A204.1 (cell line): ENCODE results near the gene IMMT.

Source experiments
- FAIRE-seq: peaks from 2 replicates; lab custom pipeline; 2012; peaks lifted over from hg19 to GRCh38; lab: Jason Lieb, UNC

Gene IMMT

DNA sequence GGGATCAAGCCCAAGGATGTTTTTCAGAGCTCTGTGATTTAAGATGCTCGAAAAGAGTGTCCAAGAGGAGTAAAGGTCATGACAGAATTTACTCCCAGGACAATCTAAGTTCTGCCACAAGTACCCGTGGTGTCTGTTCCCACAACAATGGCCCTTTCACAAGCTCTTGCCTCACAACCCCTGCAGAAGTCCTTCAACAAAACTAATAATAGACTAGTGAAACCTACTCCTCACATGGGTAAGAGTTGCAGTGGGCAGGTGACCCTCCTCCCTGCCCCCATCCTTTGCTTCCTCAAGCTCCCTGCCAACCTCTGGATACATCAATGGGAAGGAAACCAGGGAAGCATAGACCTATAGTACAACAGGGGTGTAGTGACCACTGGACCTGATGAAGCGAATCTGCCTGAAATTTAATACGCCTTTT lies 54.3 kb downstream of the IMMT start:
- no peak for FAIRE-seq

DNA sequence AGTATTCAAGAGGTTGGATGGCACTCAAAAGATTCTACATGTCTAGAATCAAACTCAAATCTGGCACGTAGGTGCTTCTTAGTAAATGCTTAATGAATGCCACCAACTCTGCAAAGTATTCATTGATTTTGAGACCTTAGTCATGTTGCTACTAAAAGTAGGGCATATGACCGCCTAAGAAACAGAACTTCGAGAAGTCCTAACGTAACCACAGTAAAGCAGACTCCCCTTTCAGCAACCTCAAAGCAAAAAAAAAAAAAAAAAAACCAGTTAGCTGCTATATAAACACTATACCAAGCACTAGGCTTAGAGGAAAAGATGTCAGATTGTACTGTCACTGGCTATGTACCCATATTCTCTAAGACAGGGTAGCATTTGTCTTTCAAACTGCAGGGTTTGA lies 55.3 kb downstream of the IMMT start:
- no peak for FAIRE-seq

DNA sequence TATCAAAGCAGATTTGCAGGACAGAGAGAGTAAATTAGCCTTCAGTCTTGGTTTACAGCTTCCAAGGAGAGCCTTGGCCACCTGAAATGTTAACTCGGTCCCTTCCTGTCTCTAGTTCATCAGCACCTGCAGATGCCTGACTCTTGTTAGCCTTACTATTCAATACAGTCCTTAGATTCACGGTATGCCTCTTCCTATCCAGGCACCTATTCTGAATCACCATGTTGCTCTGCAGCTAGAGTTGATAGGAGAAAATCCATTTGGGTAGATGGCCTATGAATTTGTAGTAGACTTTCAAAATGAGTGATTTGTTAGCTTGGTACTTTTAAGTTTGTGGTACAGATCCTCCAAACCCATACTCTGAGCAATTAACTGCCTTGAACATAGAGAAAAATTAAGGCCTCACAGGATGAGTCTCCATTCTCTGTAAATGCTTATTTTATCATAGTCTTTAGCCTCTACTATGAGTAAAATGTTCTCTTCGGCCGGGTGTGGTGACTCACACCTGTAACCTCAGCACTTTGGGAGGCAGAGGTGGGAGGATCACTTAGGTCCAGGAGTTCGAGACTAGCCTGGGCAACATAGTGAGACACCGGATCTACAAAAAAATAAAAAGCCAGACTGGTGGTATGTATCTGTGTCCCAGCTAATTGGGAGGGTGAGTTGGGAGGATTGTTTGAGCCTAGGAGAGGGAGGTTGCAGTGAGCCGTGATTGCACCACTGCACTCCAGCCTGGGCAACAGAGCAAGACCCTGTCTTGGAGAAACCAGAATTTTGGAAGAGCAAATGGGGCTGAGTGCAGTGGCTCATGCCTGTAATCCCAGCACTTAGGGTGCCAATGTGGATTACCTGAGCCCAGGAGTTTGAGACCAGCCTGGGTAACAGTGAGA lies 56.3 kb downstream of the IMMT start:
- no peak for FAIRE-seq

DNA sequence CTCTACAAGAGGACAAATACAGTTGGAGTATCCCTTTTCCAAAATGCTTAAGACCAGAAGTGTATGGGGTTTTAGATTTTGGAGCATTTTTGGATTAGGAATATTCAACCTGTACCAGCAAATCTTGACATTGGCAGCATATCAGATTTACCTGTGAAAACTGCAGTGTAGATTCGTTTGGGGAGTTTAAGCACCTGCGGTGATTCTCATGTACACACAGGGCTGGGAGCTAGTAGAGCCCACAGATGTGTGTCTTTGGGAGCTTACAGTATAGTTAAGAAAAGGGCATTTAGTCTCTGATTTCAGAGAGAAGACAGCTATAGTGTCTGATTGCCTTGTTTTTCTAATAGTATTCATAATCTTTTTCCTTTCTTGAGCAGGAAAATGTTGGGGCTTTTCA lies 59.1 kb downstream of the IMMT start:
- FAIRE-seq = no peak

DNA sequence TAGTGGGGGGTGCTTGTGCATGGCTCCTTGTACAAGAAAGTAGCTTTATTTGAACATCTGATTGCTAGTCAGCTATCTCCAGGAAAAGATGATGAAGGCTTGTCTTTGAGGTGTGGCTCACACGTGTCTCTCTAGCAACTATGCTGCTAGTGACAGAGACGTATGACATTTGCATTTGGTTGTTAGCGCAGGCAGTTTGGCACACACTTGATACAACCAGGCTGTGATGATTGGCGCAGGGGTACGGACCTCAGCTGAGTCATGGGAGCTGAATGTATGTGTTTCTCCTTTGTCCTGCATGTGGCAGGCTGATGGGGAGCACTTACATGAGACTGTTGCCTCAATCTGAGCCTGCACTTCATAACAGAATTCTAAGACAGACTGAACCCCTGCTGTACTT lies 59.6 kb downstream of the IMMT start:
- FAIRE-seq = no peak

DNA sequence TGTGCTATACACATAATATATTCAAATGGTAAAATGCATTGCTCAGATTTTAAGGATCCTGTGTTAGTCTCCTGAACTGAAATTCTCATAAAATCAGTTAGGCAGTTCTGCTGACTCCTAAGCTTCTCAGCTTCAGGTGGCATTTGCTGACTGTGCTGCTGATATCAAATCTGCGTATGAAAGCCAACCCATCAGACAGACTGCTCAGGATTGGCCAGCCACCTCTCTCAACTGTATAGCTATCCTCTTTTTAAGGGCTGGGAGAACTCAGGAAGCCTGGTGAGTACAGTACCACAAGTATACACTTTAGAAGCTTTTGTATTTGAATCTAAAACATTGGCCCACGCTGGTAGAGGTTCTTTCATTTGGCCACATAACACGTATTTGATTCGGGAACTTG lies 60.6 kb downstream of the IMMT start:
- FAIRE-seq = no peak

DNA sequence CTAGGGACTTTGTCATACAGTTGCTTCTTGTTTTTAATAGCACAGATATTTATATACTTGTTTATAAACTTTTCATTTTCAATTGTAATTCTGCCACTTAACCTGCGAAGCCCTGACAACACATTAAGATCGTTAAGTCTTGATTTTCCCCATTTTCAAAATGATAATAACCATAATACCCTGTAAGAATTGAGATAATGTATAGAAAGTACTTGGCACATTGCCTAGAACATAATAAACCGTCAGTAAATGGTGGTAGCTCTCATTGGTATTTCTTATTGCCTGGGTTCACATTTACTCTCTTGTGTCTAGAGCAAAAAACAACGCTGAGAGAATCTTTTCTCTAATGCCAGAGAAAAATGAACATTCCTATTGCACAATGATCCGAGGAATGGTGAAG lies 70.6 kb downstream of the IMMT start:
- no peak for FAIRE-seq

DNA sequence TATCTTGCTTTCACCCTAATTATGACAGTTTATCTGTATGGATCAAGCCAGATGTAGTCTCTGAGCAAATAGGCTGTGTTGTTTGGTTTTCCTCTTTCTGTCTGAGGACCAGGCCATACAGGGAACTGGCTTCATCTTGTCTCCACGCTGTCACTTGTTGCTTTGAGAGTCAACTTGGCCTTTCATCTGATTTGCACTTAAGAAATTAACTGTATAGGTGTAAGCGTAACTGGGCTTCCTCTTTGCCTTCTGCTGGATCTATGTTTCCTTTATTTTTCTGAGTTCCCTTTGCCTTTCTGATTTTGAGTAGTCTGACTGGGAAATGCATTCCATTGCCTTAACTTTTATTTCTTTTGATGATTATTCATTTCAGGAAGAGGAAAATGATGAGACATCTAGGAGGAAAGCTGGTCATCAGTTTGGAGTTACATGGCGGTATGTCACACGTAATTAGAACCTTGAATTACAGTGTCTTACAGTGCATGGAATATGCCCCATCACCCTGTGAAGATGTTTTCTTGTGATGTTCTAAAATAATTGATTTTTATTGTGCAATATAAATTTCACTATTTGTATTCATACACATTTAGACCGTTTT lies 71.8 kb downstream of the IMMT start:
- FAIRE-seq = no peak

DNA sequence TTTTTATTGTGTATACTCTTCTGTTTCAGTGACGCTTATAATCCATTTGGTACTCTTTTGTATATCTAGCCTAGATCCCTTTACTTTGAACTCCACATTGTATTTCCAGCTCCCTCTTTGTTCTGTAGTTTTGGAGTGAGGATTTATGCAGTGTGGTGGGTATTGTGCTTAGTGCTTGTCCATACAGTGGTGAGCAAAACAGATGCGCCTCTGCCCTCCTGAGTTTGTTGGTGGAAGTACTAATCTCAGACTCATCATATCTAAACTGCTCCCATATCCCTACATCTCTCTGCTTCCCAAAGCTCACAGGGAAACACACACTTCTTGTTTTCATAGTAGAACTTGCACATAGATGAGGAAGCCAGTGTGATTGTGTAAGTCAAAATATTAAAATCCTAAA lies 77.1 kb downstream of the IMMT start:
- FAIRE-seq = no peak

DNA sequence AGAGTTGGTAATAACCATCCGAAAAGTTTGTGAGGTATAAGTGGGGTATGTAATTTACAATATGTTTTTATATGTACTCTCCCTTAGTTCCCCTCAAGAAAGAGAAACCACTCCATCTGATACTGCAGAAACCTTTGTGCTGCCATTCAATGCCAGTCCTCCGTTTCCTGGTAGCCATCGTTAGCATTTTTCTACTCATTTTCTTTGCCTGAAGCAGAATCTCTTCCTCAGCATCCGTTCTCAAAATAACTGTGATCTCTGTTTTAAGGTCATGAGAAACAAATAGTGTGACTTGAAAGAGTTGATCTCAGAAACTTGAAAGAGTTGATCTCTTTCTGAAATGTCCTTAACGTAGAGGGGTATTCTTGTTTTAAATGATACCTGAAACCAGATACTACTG lies 88.2 kb downstream of the IMMT start:
- FAIRE-seq = no peak

DNA sequence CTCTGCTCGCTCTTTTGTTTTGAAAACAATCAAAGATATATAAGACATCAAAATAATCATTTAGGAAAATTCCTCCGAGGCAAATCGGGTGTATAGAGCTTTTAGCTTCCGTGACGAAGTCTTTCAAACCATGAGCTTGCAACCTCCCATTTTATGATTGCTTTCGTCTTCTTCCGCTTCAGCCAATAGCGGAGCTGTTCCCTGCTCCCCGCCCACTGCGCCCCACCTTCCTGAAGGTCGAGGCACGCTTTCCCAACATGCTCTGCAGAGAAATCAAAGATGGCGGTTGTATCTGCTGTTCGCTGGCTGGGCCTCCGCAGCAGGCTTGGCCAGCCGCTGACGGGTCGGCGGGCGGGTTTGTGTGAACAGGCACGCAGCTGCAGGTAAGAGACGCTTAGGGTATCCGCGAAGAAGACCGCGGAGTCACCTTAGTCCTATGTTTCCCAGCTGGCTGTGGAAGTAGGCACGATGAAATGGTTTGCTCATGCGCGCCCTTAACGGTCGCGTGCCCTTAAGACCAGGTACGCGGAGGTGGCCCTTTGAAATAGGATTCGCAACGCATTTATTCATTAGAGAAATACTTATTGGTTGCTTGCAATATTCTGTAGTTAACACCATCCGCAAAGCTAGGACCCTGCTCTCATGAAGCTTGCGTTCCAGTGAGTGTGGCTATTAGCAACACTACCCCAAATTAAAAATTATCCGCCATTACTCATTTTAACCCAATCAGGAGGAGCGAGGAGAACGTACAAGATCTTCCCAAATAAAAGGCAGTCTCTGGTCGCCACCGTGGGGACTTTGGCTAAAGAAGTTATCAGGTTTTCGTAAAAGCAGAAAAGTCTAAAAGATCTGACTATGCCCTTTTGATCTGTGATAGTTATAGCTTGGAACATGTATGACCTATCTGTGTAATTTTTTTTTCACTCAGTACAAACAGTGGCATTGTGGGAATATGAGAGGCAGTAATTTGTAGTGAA lies 89.0 kb downstream of the IMMT start, which contains the start of gene PTCD3:
Gene PTCD3, plus strand, starts transcription at position 267 of the 977 bp plus-strand sequence. Its CDS starts 13 bp downstream, at position 280.
- no peak for FAIRE-seq

DNA sequence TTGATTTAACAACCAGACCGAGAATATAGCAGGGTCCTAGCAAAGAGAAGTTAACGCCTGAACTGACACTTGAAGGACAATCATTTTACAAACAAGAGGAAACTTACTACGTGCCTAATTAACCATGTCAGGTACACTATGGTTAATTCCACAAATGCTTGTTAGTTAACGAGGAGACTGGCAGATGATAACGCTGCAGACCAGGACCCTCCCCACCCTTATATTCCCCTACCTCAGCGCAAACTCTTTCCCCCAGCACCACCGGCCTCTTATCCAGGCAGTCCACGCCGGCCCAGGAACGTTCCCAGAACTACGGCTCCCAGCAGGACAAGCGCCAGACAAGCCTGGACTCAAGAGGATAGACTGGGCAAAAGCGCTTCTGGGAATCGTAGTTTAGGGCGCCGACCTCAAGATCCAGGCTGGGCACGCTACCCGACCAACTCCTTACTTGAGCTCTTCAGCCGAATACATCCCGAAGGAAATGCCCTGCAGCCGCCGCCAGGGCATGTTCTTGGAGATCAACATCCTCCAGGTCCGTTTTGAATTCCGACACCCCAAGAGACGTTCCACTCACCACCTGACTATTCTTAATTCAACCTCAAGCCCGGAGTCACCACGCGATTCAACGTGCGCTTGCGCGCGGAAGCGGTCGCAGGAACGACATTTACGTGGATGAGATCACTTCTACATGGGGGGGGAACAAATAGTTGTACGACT lies 89.9 kb downstream of the IMMT start, which contains the start of gene POLR1A:
Gene POLR1A, minus strand, starts transcription at position 635 of the 717 bp plus-strand sequence. Its CDS starts 110 bp downstream, at position 525.
- peak; percentile 84 for FAIRE-seq

DNA sequence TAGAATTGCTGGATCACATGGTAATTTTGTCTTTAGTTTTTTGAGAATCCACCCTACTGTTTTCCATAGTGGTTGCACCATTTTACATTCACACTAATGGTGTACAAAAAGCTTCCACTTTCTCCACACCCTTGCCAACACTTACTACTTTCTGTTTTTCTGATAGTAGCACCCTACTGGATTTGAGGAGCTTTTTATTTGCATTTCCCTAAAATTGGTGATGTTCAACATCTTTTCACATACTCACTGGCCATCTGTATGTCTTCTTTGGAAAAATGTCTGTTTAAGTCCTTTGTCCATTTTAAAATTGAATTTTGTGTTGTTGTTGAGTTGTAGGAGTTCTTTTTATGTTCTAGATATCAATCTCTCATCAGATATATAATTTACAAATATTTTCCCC lies 93.1 kb downstream of the IMMT start:
- FAIRE-seq = no peak

DNA sequence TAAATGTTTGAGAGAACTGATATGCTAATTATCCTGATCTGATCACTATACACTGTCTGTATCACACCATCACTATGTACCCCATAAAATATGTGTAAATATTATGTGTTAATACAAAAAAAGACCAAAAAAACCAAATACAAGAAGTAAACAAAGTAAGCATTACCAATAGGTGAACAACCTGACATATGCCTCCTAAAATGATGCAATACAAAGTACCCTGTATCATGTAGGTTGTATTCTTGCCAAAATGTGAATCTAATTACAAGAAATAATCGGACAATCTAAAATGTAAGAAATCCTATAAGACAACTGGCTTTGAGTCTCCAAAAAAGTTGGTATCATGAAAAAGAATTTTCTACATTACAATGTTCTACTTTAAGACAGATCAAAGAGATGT lies 97.3 kb downstream of the IMMT start:
- FAIRE-seq = no peak

DNA sequence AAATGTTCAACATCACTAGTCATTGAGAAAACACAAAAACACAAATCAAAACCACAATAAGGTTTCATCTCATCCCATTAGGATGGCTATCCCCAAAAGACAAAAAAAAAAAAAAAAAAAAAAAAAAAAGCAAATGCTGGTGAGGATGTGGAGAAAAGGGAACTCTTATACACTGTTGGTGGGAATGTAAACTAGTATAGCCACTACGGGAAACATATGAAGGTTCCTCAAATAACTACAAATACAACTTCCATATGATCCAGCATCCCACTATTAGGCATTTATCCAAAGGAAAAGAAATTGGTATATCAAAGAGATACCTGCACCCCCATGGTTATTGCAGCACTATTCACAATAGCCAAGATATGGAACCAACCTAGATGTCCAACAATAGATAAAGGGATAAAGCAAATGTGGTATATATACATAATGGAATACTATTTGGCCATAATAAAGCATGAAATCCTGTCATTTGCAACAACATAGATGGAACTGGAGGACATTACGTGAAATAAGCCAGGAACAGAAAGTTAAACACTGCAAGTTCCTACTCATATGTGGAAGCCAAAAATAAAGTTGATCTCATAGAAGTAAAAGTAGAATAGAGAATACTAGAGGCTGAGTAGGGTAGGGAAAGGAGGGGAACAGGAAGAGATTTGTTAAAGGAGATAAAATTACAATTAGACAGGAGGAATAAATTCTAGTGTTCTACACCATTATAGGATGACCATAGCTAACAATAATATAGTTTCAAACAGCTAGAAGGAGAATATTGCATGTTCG lies 98.0 kb downstream of the IMMT start:
- no peak for FAIRE-seq

DNA sequence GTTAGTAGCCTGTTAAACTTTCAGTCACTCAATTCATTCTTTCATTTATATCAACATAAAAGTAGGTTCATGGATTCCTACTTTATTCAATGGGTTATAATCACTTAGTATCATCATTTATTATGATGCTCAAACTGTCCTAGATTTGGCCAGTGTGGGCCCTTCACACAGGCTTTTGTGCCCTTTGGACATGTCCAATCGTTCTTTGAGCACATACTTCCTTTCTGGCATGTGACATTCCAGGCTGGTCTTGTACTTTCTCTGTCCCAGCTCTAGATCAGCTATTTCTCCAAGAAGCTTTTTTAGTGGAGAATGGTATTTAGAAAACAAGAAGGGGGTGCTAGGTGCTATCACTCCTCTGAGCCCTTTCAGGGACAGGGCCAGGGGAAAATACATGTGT lies 101.0 kb downstream of the IMMT start:
- no peak for FAIRE-seq
